WERI-Rb-1 (cell line): ENCODE results near the gene SEC11C.
A peak's percentile ranks its signal among the peaks of the same experiment; 100 is the strongest.

Experiments
- DNase-seq: peaks from one replicate; pipeline ENCODE4 v3.0.0-alpha.2; 2020
- H3K27ac ChIP-seq: fragments of 250-450 bp; sonication (Bioruptor Pico); 2 replicates; pipeline ENCODE4 v1.5.1; 2020; ENCODE audit warnings: mild to moderate bottlenecking, moderate library complexity
- H3K27me3 ChIP-seq: fragments of 250-450 bp; sonication (Bioruptor Pico); 2 replicates; pipeline ENCODE4 v1.5.1; 2021; ENCODE audit warnings: mild to moderate bottlenecking, low read depth, moderate library complexity; ENCODE audit not compliant: insufficient read depth, severe bottlenecking
- H3K36me3 ChIP-seq: fragments of 250-450 bp; sonication (Bioruptor Pico); 2 replicates; pipeline ENCODE4 v1.5.1; 2020; ENCODE audit warnings: mild to moderate bottlenecking, moderate library complexity
- H3K4me3 ChIP-seq: 2 replicates; pipeline ENCODE4 v1.5.1; 2011; ENCODE audit warnings: low read depth, mild to moderate bottlenecking, control low read depth, low read length
- H3K9me3 ChIP-seq: fragments of 250-450 bp; sonication (Bioruptor Pico); 2 replicates; pipeline ENCODE4 v1.5.1; 2021; ENCODE audit warnings: mild to moderate bottlenecking, moderate library complexity; ENCODE audit not compliant: severe bottlenecking
- CTCF ChIP-seq: IDR thresholded peaks from 2 replicates; pipeline ENCODE4 v1.5.1; 2011; ENCODE audit warnings: low read depth, mild to moderate bottlenecking, control low read depth, inconsistent platforms, low read length

SEC11C gene

DNA sequence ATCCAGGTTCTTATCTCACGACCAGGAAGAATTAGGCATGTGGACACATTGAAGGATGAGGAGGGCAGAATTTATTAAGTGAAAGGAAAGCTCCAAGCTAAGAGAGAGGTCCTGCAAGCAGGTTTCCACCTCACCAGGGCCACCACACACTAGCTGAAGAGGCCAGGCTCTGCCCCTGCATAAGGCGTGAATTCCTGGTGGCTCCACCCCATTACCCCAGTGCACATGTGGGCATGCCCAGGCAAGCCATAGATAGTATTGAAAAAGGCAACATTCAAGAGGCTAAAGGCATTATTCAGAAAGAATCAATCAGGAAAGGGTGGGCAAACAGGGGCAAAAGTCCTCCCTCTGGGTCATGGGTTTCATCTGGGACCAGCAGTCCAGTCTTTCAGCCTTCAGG, 49.3 kb downstream of the SEC11C start:
- no peaks in the 10 kb centered on the region for H3K27me3 ChIP-seq
- H3K9me3 ChIP-seq, result no peaks in the 10 kb centered on the region
- no peak for DNase-seq
- TF ChIP-seq CTCF, result no peak
- H3K4me3 ChIP-seq, result no peak overlapping the region
- no peaks in the 10 kb centered on the region for H3K36me3 ChIP-seq
- H3K27ac ChIP-seq, result no peak overlapping the region

DNA sequence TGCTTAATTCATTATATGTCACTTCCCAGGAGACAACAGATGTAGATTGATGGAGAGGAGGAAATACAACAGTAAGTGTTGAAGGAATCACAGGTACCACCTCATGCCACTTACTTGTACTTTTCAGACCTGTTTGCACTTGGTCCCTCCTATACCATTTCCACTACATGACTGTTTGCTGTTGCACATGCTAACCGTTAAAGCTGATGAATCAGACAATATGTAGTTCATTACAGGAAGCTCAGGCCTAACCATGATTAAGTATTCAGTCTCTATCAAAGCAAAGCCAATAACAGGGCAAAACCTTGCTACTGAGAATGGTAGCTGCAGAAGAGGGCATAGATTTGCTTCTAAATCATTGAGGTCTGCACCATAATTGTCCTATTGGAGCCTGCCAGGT, 50.1 kb downstream of the SEC11C start:
- H3K27me3 ChIP-seq, result no peaks in the 10 kb centered on the region
- H3K4me3 ChIP-seq, result no peak overlapping the region
- no peak for DNase-seq
- TF ChIP-seq CTCF, result no peak
- no peaks in the 10 kb centered on the region for H3K36me3 ChIP-seq
- no peak overlapping the region for H3K27ac ChIP-seq
- H3K9me3 ChIP-seq, result no peaks in the 10 kb centered on the region

DNA sequence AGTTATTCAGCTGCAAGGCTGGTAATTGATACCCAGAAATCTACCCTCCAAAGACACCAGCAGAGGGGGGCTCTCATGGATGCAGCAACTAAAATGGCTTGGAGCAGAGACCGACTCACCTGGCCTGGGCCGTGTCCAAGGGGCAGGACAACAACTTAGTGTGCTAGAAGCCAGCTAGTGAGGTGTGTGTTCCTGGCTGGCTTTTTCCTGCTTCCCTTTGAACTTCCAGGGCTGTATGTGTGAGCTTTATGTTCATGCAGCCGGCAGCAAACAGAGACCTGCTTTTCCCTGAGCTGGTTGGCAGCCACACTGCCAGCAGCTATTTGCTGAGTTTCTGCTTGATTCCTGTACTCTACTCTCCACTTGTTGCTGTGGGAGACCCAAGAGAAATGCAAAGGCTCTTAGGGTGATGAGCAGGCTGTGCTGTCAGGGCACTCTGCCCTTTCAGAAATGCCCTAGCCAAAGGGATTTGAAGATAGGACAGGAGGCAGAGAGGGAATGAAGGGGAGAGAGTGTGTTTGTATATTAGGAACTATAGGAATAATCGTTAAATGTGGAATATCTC, 56.6 kb downstream of the SEC11C start:
- H3K4me3 ChIP-seq, result no peak overlapping the region
- H3K36me3 ChIP-seq, result no peaks in the 10 kb centered on the region
- H3K27me3 ChIP-seq, result no peaks in the 10 kb centered on the region
- TF ChIP-seq CTCF, result no peak
- H3K27ac ChIP-seq, result no peak overlapping the region
- no peak for DNase-seq
- H3K9me3 ChIP-seq, result no peaks in the 10 kb centered on the region

DNA sequence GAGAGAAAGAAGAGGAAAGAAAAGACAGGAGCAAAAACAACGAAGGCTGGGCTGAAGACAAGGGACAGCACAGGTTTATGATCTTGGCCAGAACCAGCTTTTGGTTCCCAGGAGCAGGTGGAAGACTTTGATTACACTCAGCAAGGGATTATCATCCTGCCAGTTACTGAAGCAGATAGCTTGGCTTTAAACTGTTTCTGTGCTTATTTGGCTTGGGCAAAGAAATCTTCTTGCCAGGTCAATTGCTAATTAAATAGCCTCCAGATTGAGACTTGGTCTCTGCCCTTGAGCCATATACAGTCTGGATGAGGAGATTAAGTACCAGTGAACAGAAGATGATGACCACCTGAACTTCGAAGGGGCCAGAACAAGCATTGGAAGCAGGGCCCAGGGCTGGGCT, 58.0 kb downstream of the SEC11C start:
- no peak for TF ChIP-seq CTCF
- H3K36me3 ChIP-seq, result no peaks in the 10 kb centered on the region
- no peak overlapping the region for H3K4me3 ChIP-seq
- no peaks in the 10 kb centered on the region for H3K27me3 ChIP-seq
- no peak for DNase-seq
- H3K9me3 ChIP-seq, result no peaks in the 10 kb centered on the region
- H3K27ac ChIP-seq, result no peak overlapping the region

- no peaks in the 10 kb centered on the region for H3K27me3 ChIP-seq
- no peak for TF ChIP-seq CTCF
- H3K4me3 ChIP-seq, result no peak overlapping the region
- H3K27ac ChIP-seq, result no peak overlapping the region
- H3K9me3 ChIP-seq, result no peaks in the 10 kb centered on the region
- DNase-seq, result no peak
- no peaks in the 10 kb centered on the region for H3K36me3 ChIP-seq
Measured at GRCh38 chr18:59198215-59198614, 58.5 kb downstream of the SEC11C start.

DNA sequence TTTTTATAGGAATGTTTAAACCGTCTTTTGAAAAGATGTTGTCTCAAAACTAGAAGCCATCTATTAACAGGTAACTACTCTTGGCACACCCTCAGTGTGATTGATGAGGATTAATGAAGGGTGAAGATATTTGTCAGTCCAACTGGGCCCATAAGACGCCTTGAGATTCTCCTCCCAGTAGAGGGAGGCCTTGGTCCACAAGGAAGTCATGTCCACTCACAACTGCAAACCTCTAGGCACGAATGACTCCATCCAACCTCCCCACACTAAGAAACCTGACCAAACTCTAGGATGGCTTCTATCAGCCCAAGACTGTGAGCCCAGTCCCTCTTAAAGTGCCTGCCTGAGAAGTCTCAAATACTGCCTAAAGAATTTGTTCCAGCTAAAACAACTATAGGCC, 61.1 kb downstream of the SEC11C start:
- peak; percentile 44 for DNase-seq
- TF ChIP-seq CTCF, result peak; percentile 63
- Histone ChIP-seq H3K4me3 (no peak overlapping the region), H3K27ac (no peak overlapping the region), H3K36me3 (no peaks in the 10 kb centered on the region), H3K9me3 (no peaks in the 10 kb centered on the region), H3K27me3 (no peaks in the 10 kb centered on the region)
